Activated naive CD4-positive, alpha-beta T cell treated with anti-CD3 and anti-CD28 coated beads, Interleukin-2, amount 50 U/mL, for 24 hours (primary cell): ENCODE measurements around the gene ULBP3.

Experiments used
- H3K27ac Mint-ChIP-seq: one replicate; pipeline ENCODE4 v1.8.0; 2021; ENCODE audit warnings: mild to moderate bottlenecking, mixed read lengths
- H3K27me3 Mint-ChIP-seq: one replicate; pipeline ENCODE4 v1.8.0; 2021; ENCODE audit warnings: mixed read lengths
- H3K36me3 Mint-ChIP-seq: one replicate; pipeline ENCODE4 v1.8.0; 2021; ENCODE audit warnings: mixed read lengths
- H3K4me1 Mint-ChIP-seq: one replicate; pipeline ENCODE4 v1.8.0; 2021; ENCODE audit warnings: mixed read lengths
- H3K4me3 Mint-ChIP-seq: one replicate; pipeline ENCODE4 v1.8.0; 2021; ENCODE audit warnings: mild to moderate bottlenecking, mixed read lengths
- H3K9me3 Mint-ChIP-seq: one replicate; pipeline ENCODE4 v1.8.0; 2021; ENCODE audit warnings: mixed read lengths

ULBP3 gene

GRCh38 chr6:150068720-150069648 is at the start of gene ULBP3:
Gene ULBP3, minus strand, starts transcription at chr6:150069121. Its CDS starts 55 bp downstream, at chr6:150069066.
- H3K27ac Mint-ChIP-seq, result no peak within 1 kb of the TSS
- H3K4me1 Mint-ChIP-seq, result peaks cover 15% of the 10 kb centered on the region
- H3K9me3 Mint-ChIP-seq, result no peaks in the 10 kb centered on the region
- H3K4me3 Mint-ChIP-seq, result peak within 1 kb of the TSS; percentile 91
- H3K36me3 Mint-ChIP-seq, result peaks cover 3% of the 10 kb centered on the region
- H3K27me3 Mint-ChIP-seq, result peaks cover 4% of the 10 kb centered on the region

GRCh38 chr6:150118627-150119026 is 49.7 kb upstream of the ULBP3 start:
- no peak overlapping the region for H3K4me3 Mint-ChIP-seq
- H3K9me3 Mint-ChIP-seq, result no peaks in the 10 kb centered on the region
- H3K27me3 Mint-ChIP-seq, result peaks cover 7% of the 10 kb centered on the region
- H3K36me3 Mint-ChIP-seq, result no peaks in the 10 kb centered on the region
- no peak overlapping the region for H3K27ac Mint-ChIP-seq
- no peaks in the 10 kb centered on the region for H3K4me1 Mint-ChIP-seq

- Mint-ChIP-seq H3K9me3 (no peaks in the 10 kb centered on the region), H3K27ac (no peak overlapping the region), H3K4me1 (no peaks in the 10 kb centered on the region), H3K27me3 (peaks cover 7% of the 10 kb centered on the region), H3K4me3 (no peak overlapping the region), H3K36me3 (no peaks in the 10 kb centered on the region)
Measured at GRCh38 chr6:150118203-150118602, 49.3 kb upstream of the ULBP3 start.

DNA sequence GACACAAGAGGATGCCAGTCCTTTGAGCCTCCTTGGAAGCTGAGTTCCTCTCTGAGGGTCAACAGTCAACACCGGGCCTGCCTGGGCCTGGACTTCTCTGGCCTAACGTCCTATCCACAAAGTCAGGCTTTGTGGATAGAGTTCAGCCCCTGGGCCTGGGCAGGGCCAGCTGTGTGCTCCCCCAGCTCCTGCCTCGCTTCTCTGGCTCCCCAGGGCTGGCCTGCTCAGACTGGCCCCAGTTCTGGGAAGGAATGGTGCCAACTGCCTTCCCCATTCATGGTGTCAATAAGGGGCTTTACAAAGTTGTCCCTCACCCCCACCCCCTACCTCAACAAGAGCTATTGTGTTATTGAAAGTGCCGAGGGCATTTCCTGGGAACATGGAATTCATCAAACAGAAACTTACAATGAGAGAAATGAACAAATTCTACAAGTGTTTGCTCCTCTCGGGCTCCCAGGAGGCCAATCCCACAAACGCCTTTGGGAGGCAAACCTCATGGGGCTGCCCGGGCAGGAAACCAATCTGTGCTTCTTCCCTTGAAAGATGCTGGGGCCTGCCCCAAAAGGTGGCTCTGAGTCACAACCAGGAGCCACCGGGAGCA is 47.4 kb upstream of the ULBP3 start:
- Mint-ChIP-seq H3K27me3 (no peaks in the 10 kb centered on the region), H3K27ac (no peak overlapping the region), H3K4me3 (no peak overlapping the region), H3K36me3 (no peaks in the 10 kb centered on the region), H3K9me3 (no peaks in the 10 kb centered on the region), H3K4me1 (no peaks in the 10 kb centered on the region)

DNA sequence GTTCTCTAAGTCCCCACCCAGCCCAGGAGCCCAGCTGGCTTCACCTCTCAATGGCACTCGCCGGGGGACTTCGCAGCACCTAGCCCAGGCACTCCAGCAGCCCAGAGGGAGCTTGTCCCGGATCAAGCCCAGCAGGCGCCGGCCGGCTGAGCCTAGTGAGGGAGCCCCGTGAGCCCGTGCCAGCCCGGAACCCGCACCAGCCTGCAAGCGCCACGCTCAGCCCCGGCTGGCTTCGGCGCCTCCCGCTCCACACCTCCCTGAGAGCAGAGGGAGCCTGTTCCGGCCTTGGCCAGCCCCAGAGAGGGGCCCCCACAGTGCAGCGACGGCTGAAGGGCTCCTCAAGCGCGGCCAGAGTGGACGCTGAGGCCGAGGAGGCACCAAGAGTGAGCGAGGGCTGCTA is 46.8 kb upstream of the ULBP3 start:
- no peaks in the 10 kb centered on the region for H3K4me1 Mint-ChIP-seq
- H3K9me3 Mint-ChIP-seq, result no peaks in the 10 kb centered on the region
- H3K4me3 Mint-ChIP-seq, result no peak overlapping the region
- no peak overlapping the region for H3K27ac Mint-ChIP-seq
- H3K36me3 Mint-ChIP-seq, result no peaks in the 10 kb centered on the region
- no peaks in the 10 kb centered on the region for H3K27me3 Mint-ChIP-seq

DNA sequence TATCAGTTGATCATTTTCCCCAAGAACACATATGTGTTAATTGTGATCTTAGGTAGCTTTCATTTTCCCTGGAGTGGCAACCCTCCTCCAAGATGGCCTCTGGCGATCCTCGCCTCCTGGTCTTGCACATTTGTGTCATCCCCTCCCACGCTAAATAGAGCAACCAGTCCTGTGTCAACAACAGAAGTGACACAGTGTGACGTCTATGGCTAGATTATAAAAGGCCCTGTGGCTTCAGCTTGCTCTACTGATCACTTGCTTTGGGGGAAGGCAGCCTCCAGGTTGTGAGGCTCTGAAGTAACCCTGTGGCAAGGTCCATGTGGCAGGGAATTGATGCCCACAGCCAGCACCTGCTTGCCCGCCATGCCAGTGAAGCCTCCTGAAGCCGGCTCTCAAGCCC is 43.3 kb upstream of the ULBP3 start:
- Mint-ChIP-seq H3K27ac (no peak overlapping the region), H3K36me3 (no peaks in the 10 kb centered on the region), H3K9me3 (no peaks in the 10 kb centered on the region), H3K4me1 (no peaks in the 10 kb centered on the region), H3K27me3 (peaks cover 1% of the 10 kb centered on the region), H3K4me3 (no peak overlapping the region)

DNA sequence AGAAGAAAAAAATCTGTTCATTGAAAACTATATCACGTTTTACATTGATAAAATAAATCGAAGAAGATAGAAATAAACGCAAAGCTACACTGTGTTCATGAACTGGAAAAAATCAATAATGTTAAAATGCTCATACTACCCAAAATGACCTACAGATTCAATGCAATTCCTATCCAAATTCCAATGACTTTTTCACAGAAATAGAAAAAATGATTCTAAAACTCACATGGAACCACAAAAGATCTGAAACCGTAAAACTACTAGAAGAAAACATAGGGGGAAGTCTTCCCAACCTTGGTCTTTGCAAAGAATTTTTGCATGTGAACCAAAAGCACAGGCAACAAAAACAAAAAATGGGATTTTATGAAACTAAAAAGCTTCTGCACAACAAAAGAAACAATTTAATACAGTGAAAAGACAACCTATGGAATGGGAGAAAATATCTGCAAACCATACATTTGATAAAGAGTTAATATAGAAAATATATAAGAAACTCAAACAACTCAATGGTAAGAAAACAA is 33.9 kb upstream of the ULBP3 start:
- no peaks in the 10 kb centered on the region for H3K4me1 Mint-ChIP-seq
- H3K4me3 Mint-ChIP-seq, result no peak overlapping the region
- H3K36me3 Mint-ChIP-seq, result no peaks in the 10 kb centered on the region

DNA sequence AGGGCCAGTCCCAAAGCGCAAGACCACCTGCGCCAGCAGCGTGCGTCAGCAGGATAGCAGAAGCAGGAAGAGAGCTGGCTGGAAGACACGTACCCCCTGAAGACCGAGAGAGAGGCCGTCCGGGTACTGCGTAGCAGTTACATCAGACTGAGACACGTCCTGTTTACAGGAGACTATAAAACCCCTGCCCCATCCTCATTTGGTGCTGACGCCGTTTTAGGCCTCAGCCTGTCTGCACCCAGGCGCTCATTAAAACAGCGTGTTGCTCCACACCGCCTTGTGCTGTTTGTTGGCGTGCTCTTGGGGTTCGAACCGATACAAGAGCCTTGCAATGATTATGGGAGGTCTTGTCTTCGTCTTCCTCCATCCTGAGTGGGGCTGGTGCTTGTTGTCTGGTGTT is 31.8 kb upstream of the ULBP3 start:
- no peaks in the 10 kb centered on the region for H3K36me3 Mint-ChIP-seq
- no peaks in the 10 kb centered on the region for H3K27me3 Mint-ChIP-seq
- no peak overlapping the region for H3K4me3 Mint-ChIP-seq
- no peak overlapping the region for H3K27ac Mint-ChIP-seq
- no peaks in the 10 kb centered on the region for H3K4me1 Mint-ChIP-seq
- H3K9me3 Mint-ChIP-seq, result no peaks in the 10 kb centered on the region

More for the DNA sequence above, 33.9 kb upstream of the ULBP3 start:
- Mint-ChIP-seq H3K9me3 (no peaks in the 10 kb centered on the region), H3K27me3 (no peaks in the 10 kb centered on the region), H3K27ac (no peak overlapping the region)

- no peaks in the 10 kb centered on the region for H3K36me3 Mint-ChIP-seq
- H3K27ac Mint-ChIP-seq, result no peak overlapping the region
- no peaks in the 10 kb centered on the region for H3K4me1 Mint-ChIP-seq
- peaks cover 4% of the 10 kb centered on the region for H3K27me3 Mint-ChIP-seq
- H3K4me3 Mint-ChIP-seq, result no peak overlapping the region
- no peaks in the 10 kb centered on the region for H3K9me3 Mint-ChIP-seq
Measured at GRCh38 chr6:150099953-150100352, 31.0 kb upstream of the ULBP3 start.

GRCh38 chr6:150099546-150099945 is 30.6 kb upstream of the ULBP3 start:
- H3K27me3 Mint-ChIP-seq, result peaks cover 4% of the 10 kb centered on the region
- no peaks in the 10 kb centered on the region for H3K4me1 Mint-ChIP-seq
- H3K4me3 Mint-ChIP-seq, result no peak overlapping the region
- H3K9me3 Mint-ChIP-seq, result no peaks in the 10 kb centered on the region
- no peaks in the 10 kb centered on the region for H3K36me3 Mint-ChIP-seq
- no peak overlapping the region for H3K27ac Mint-ChIP-seq

DNA sequence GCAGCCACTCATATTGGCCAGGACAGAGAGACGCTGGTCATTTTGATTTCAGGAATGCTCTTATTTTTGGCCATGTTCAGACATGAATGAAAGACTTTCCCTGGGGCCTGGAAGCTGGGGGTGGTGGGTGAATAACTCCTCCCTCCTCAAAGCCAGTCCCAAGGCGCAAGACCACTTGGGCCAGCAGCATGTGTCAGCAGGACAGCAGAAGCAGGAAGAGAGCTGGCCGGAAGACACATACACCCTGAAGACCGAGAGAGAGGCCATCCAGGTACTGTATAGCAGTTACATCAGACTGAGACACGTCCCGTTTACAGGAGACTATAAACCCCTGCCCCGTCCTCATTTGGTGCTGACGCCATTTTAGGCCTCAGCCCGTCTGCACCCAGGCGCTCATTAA is 29.2 kb upstream of the ULBP3 start:
- H3K4me3 Mint-ChIP-seq, result no peak overlapping the region
- H3K36me3 Mint-ChIP-seq, result no peaks in the 10 kb centered on the region
- no peaks in the 10 kb centered on the region for H3K9me3 Mint-ChIP-seq
- H3K27me3 Mint-ChIP-seq, result peaks cover 6% of the 10 kb centered on the region
- no peaks in the 10 kb centered on the region for H3K4me1 Mint-ChIP-seq
- H3K27ac Mint-ChIP-seq, result no peak overlapping the region

GRCh38 chr6:150093397-150093796 is 24.5 kb upstream of the ULBP3 start:
- Mint-ChIP-seq H3K4me1 (no peaks in the 10 kb centered on the region), H3K36me3 (no peaks in the 10 kb centered on the region), H3K27me3 (peaks cover 6% of the 10 kb centered on the region), H3K9me3 (no peaks in the 10 kb centered on the region), H3K4me3 (no peak overlapping the region), H3K27ac (no peak overlapping the region)

DNA sequence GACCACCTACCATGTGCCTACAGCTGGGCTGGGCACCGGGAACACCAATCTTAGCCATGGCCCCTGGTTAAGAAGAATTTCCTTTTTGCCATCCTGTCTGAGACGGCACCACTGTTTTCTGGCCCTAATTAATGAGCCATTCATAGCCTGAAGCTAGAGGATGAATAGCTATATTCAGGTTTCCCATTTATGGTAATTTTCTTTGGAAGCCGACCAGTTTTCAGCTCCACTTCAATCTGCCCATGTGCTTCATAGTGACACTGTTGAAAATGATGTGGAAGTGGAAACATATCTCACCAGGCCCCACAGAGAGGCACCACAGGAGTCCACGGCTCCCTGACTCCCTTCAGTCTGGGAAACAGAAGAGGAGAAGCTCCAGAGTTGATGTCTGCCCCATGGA is 22.6 kb upstream of the ULBP3 start:
- Mint-ChIP-seq H3K4me3 (no peak overlapping the region), H3K36me3 (no peaks in the 10 kb centered on the region), H3K27ac (no peak overlapping the region), H3K4me1 (no peaks in the 10 kb centered on the region), H3K27me3 (peaks cover 6% of the 10 kb centered on the region), H3K9me3 (no peaks in the 10 kb centered on the region)

- Mint-ChIP-seq H3K9me3 (no peaks in the 10 kb centered on the region), H3K27ac (no peak overlapping the region), H3K27me3 (peaks cover 2% of the 10 kb centered on the region), H3K4me3 (no peak overlapping the region), H3K4me1 (no peaks in the 10 kb centered on the region), H3K36me3 (no peaks in the 10 kb centered on the region)
Measured at GRCh38 chr6:150090328-150090727, 21.4 kb upstream of the ULBP3 start.

- Mint-ChIP-seq H3K27me3 (peaks cover 6% of the 10 kb centered on the region), H3K9me3 (no peaks in the 10 kb centered on the region), H3K36me3 (no peaks in the 10 kb centered on the region), H3K27ac (peak overlapping the region; percentile 35), H3K4me3 (no peak overlapping the region), H3K4me1 (no peaks in the 10 kb centered on the region)
Measured at GRCh38 chr6:150088481-150089154, 19.7 kb upstream of the ULBP3 start.

DNA sequence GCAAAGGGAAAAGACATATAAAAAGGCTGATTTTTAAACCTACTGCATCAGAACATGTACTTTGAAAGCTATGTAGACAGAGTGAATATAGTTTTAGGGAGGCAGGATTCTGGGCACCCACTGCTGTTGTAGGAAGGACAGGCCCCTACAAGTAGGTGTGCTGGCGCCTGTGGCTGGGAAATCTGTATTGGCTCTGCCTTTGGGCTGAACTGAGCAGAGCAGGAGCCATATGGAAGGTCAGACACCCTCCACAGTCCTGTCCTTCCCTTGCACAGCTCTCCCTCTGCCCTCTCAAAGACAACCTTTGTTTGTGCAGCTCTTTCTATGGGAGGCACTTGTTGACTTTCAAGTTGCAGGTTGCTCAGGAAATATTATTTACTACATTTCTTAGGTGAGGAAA is 18.4 kb upstream of the ULBP3 start:
- Mint-ChIP-seq H3K4me3 (no peak overlapping the region), H3K4me1 (no peaks in the 10 kb centered on the region), H3K36me3 (no peaks in the 10 kb centered on the region), H3K27ac (no peak overlapping the region), H3K27me3 (peaks cover 6% of the 10 kb centered on the region), H3K9me3 (no peaks in the 10 kb centered on the region)
